Activated CD4-positive, alpha-beta T cell treated with anti-CD3 and anti-CD28 coated beads for 36 hours (primary cell): ENCODE measurements around the gene JAK2. TPM values are rescaled to one million over a fixed set of nuclear protein-coding genes. Genes with fewer than 3 reads are reported as not detected.

Experiments used
- ATAC-seq: fragments of 200-7000 bp; cut with Tn5 transposase; one replicate; pipeline ENCODE4 v1.10.0; 2021; ENCODE audit warnings: mild to moderate bottlenecking, moderate library complexity
- CTCF ChIA-PET: fragments of 350-600 bp; sonication (Branson Sonifier 250); formaldehyde crosslinking; loops from one replicate; lab custom pipeline; 2021; ENCODE audit warnings: antibody characterized with exemption; lab: Charles Lee
- POLR2A ChIA-PET: fragments of 350-600 bp; sonication (Branson Sonifier 250); formaldehyde crosslinking; loops from one replicate; lab custom pipeline; 2021; ENCODE audit warnings: antibody characterized with exemption, inconsistent platforms; lab: Charles Lee
- DNase-seq: peaks from one replicate; pipeline ENCODE4 v3.0.0-alpha.2; 2020
- H3K27ac Mint-ChIP-seq: one replicate; pipeline ENCODE4 v1.8.0; 2021; ENCODE audit warnings: mixed read lengths
- H3K27me3 Mint-ChIP-seq: one replicate; pipeline ENCODE4 v1.8.0; 2021; ENCODE audit warnings: mixed read lengths
- H3K36me3 Mint-ChIP-seq: one replicate; pipeline ENCODE4 v1.8.0; 2021; ENCODE audit warnings: low read depth, mixed read lengths
- H3K4me1 Mint-ChIP-seq: one replicate; pipeline ENCODE4 v1.8.0; 2021; ENCODE audit warnings: mixed read lengths
- H3K4me3 Mint-ChIP-seq: one replicate; pipeline ENCODE4 v1.8.0; 2021; ENCODE audit warnings: mild to moderate bottlenecking, moderate library complexity, mixed read lengths
- H3K9me3 Mint-ChIP-seq: one replicate; pipeline ENCODE4 v1.8.0; 2021; ENCODE audit warnings: low read depth, mixed read lengths
- intact Hi-C, 2 experiments: fragments of 100-400 bp; cut with DNase I in 1 of 2; cut with micrococcal nuclease in 1 of 2; formaldehyde crosslinking; loops; one replicate each; pipeline versions ENCODE4 v1.14.2 to v1.15.1; 2022 to 2024; cut with DNase I, micrococcal nuclease
- total RNA-seq, 2 experiments: library from RNA; stranded (reverse); gene quantifications; one replicate each; pipeline ENCODE4 v1.2.3, GENCODE V29; 2021

The JAK2 gene
- total RNA-seq, 2 experiments from 2014 or later = 19.4 to 19.5 TPM

GRCh38 chr9:5122516-5122915 is 137.4 kb downstream of the JAK2 start:
- CTCF ChIA-PET = interaction anchor here (0.8 kb wide), 1 partner anchor 15 kb away, joined by 3 read pairs; no protein-coding TSS in a partner anchor
- H3K9me3 Mint-ChIP-seq = no peaks in the 10 kb centered on the region
- intact Hi-C loops = no loop called here
- DNase-seq (no peak), ATAC-seq (no peak)
- no peaks in the 10 kb centered on the region for H3K4me1 Mint-ChIP-seq
- no peak overlapping the region for H3K27ac Mint-ChIP-seq
- POLR2A ChIA-PET = no interaction called here
- H3K4me3 Mint-ChIP-seq = no peak overlapping the region
- no peaks in the 10 kb centered on the region for H3K27me3 Mint-ChIP-seq
- peaks cover 32% of the 10 kb centered on the region for H3K36me3 Mint-ChIP-seq

- H3K27ac Mint-ChIP-seq = no peak overlapping the region
- ChIA-PET POLR2A (no interaction called here), CTCF (interaction anchor here (0.9 to 1.6 kb wide), 2 partner anchors 140 to 381 kb away, joined by 3 to 5 read pairs; no protein-coding TSS in a partner anchor)
- H3K27me3 Mint-ChIP-seq = no peaks in the 10 kb centered on the region
- no peak overlapping the region for H3K4me3 Mint-ChIP-seq
- intact Hi-C loops = no loop called here
- ATAC-seq (peak; percentile 53), DNase-seq (no peak)
- peaks cover 23% of the 10 kb centered on the region for H3K36me3 Mint-ChIP-seq
- H3K4me1 Mint-ChIP-seq = peaks cover 9% of the 10 kb centered on the region
- H3K9me3 Mint-ChIP-seq = peaks cover 28% of the 10 kb centered on the region
Observed at GRCh38 chr9:5140151-5140550, 155.1 kb downstream of the JAK2 start.

GRCh38 chr9:5144217-5144616 is 159.1 kb downstream of the JAK2 start:
- peaks cover 9% of the 10 kb centered on the region for H3K4me1 Mint-ChIP-seq
- ChIA-PET CTCF (no interaction called here), POLR2A (no interaction called here)
- H3K27ac Mint-ChIP-seq = no peak overlapping the region
- H3K4me3 Mint-ChIP-seq = no peak overlapping the region
- peaks cover 53% of the 10 kb centered on the region for H3K36me3 Mint-ChIP-seq
- H3K9me3 Mint-ChIP-seq = peaks cover 12% of the 10 kb centered on the region
- ATAC-seq = no peak
- no peaks in the 10 kb centered on the region for H3K27me3 Mint-ChIP-seq
- intact Hi-C loops = no loop called here
- DNase-seq = no peak

GRCh38 chr9:5146241-5146640 is 161.2 kb downstream of the JAK2 start:
- POLR2A ChIA-PET = no interaction called here
- no peaks in the 10 kb centered on the region for H3K4me1 Mint-ChIP-seq
- no peak for DNase-seq
- CTCF ChIA-PET = no interaction called here
- ATAC-seq = no peak
- peaks cover 55% of the 10 kb centered on the region for H3K36me3 Mint-ChIP-seq
- no peak overlapping the region for H3K4me3 Mint-ChIP-seq
- H3K9me3 Mint-ChIP-seq = peaks cover 11% of the 10 kb centered on the region
- H3K27ac Mint-ChIP-seq = no peak overlapping the region
- H3K27me3 Mint-ChIP-seq = no peaks in the 10 kb centered on the region
- intact Hi-C loops = no loop called here

Other genes with a start within 250 kb of the JAK2 start
- gene AK3, start 244.1 kb upstream of the JAK2 start, total RNA-seq = 10 to 100 TPM; 32.6 to 41.0 TPM
- gene RCL1, start 192.3 kb upstream of the JAK2 start, total RNA-seq = 10 to 100 TPM; 27.0 to 36.4 TPM
- not detected for gene INSL6, start 200.4 kb downstream of the JAK2 start, total RNA-seq
- not detected for gene INSL4, start 246.1 kb downstream of the JAK2 start, total RNA-seq